Cardiac muscle cell (in vitro differentiated cells and primary cell): ENCODE measurements around the gene ST3GAL3. TPM values are rescaled to one million over a fixed set of nuclear protein-coding genes. Genes with fewer than 3 reads are reported as not detected.

Experiments used
- DNase-seq, 2 donors: peaks; one replicate each; pipeline versions ENCODE4 v3.0.0 to v3.0.0-alpha.2; 2010 to 2017; ENCODE audit warnings: low read depth in 1 of 2, low spot score in 1 of 2
- H3K27ac ChIP-seq: fragments of 200-600 bp; sonication (generic); 2 replicates; pipeline ENCODE4 v1.5.1; 2016
- H3K27me3 ChIP-seq: fragments of 200-600 bp; sonication (generic); 2 replicates; pipeline ENCODE4 v1.6.0; 2016; ENCODE audit warnings: control low read depth
- H3K36me3 ChIP-seq: fragments of 200-600 bp; sonication (generic); 2 replicates; pipeline ENCODE4 v1.5.1; 2016; ENCODE audit warnings: control low read depth
- H3K4me1 ChIP-seq: fragments of 200-600 bp; sonication (generic); 2 replicates; pipeline ENCODE4 v1.8.1; 2017; ENCODE audit warnings: low read depth, mild to moderate bottlenecking, mixed run types
- H3K4me3 ChIP-seq: fragments of 200-600 bp; sonication (generic); 2 replicates; pipeline ENCODE4 v1.5.1; 2016; ENCODE audit warnings: mild to moderate bottlenecking
- H3K9me3 ChIP-seq: fragments of 200-600 bp; sonication (generic); 2 replicates; pipeline ENCODE4 v1.5.1; 2017; ENCODE audit warnings: low read depth, mild to moderate bottlenecking, control low read depth
- CTCF ChIP-seq: IDR thresholded peaks from 2 replicates; pipeline ENCODE4 v1.5.1; 2012; ENCODE audit warnings: low read depth, mild to moderate bottlenecking, low read length
- polyA plus RNA-seq: library from polyadenylated mRNA; unstranded; fragments of >200 nt; fragmentation: Nextera tagmentation; extraction: Ambion mirVana; gene quantifications from 2 replicates; pipeline ENCODE4 v1.2.1, GENCODE V29; 2016
- total RNA-seq: library from RNA; depleted of rRNA; stranded (reverse); fragments of >200 nt; gene quantifications from 2 replicates; pipeline ENCODE4 v1.2.3, GENCODE V29; 2016

Gene ST3GAL3
- total and polyA plus RNA-seq, 2 experiments from 2014 or later, result 34.7 to 35.7 TPM

GRCh38 chr1:43914576-43915525, 207.5 kb downstream of the ST3GAL3 start:
- Histone ChIP-seq H3K36me3 (no peaks in the 10 kb centered on the region), H3K27me3 (no peaks in the 10 kb centered on the region), H3K9me3 (no peaks in the 10 kb centered on the region), H3K4me1 (peaks cover 7% of the 10 kb centered on the region), H3K27ac (peak overlapping the region; percentile 25), H3K4me3 (no peak overlapping the region)
- no peak for TF ChIP-seq CTCF
- DNase-seq, result no peak

- DNase-seq, result no peak
- Histone ChIP-seq H3K4me3 (no peak overlapping the region), H3K36me3 (no peaks in the 10 kb centered on the region), H3K27ac (no peak overlapping the region), H3K9me3 (no peaks in the 10 kb centered on the region), H3K4me1 (peaks cover under 1% of the 10 kb centered on the region), H3K27me3 (no peaks in the 10 kb centered on the region)
- TF ChIP-seq CTCF, result no peak
Observed at GRCh38 chr1:43919906-43920305, 212.6 kb downstream of the ST3GAL3 start.

- Histone ChIP-seq H3K27me3 (no peaks in the 10 kb centered on the region), H3K36me3 (no peaks in the 10 kb centered on the region), H3K4me3 (no peak overlapping the region), H3K9me3 (no peaks in the 10 kb centered on the region), H3K27ac (no peak overlapping the region), H3K4me1 (no peaks in the 10 kb centered on the region)
- DNase-seq, result no peak
- no peak for TF ChIP-seq CTCF
Observed at GRCh38 chr1:43921022-43921421, 213.7 kb downstream of the ST3GAL3 start.

GRCh38 chr1:43924516-43924915, 217.2 kb downstream of the ST3GAL3 start:
- H3K27ac ChIP-seq, result no peak overlapping the region
- DNase-seq, result no peak
- no peaks in the 10 kb centered on the region for H3K27me3 ChIP-seq
- no peak for TF ChIP-seq CTCF
- H3K36me3 ChIP-seq, result no peaks in the 10 kb centered on the region
- no peak overlapping the region for H3K4me3 ChIP-seq
- no peaks in the 10 kb centered on the region for H3K4me1 ChIP-seq
- no peaks in the 10 kb centered on the region for H3K9me3 ChIP-seq

DNA sequence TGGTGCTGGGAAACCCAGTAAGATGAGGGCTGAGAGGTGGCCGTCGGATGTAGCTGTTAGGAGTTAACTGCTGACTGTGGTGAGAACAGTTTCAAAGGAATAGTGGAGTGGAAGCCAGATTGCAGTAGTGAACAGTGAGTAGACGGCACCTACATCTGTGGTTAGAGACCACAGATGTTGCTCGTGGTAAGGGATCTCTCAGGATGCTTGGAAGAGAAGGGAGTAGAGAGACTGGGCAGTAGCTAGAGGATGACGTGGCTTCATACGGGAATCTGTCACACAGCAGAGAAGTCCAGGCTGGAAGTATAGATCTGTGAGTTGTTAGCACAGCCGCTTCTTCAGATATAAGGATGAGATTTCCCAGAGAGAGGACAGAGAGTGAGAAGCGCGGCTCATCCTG, 218.5 kb downstream of the ST3GAL3 start:
- H3K4me1 ChIP-seq, result no peaks in the 10 kb centered on the region
- no peak for TF ChIP-seq CTCF
- H3K4me3 ChIP-seq, result no peak overlapping the region
- H3K27me3 ChIP-seq, result no peaks in the 10 kb centered on the region
- no peak overlapping the region for H3K27ac ChIP-seq
- H3K9me3 ChIP-seq, result no peaks in the 10 kb centered on the region
- H3K36me3 ChIP-seq, result no peaks in the 10 kb centered on the region
- DNase-seq, result no peak
